Inferior parietal cortex (tissue), 1 donor: ENCODE data around the gene HAGH.
"Not testable (repeated sequence)": the region's sequence is repeated elsewhere in the genome, so short reads cannot be mapped to it uniquely, and the experiment has no call there.

ENCODE experiments used
- DNase-seq: peaks from one replicate; pipeline ENCODE4 v3.0.0-alpha.2; 2016; ENCODE audit errors: extremely low spot score

The HAGH gene

DNA sequence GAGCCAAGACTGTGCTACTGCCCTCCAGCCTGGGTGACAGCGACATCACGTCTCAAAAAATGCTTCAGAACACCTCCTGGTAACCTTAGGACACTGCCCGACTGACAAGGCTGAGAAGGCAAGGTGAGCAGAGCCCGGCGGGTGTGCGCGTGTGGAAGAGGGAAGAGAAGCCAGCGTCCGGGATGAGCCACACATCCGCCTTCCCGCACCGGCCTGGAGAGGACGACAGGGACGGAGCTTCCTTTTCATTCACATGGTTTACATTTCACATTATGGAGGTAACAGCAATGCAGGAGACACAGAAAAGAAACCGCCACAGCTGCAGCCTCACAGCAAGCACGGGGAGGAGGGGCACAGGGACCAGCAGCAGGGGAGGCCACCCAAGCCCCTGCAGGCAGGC lies 16.5 kb downstream of the HAGH start:
- no peak for DNase-seq

- no peak for DNase-seq
These were observed 17.3 kb downstream of the HAGH start for GRCh38 chr16:1809281-1809801.

- no peak for DNase-seq
These were observed 17.9 kb downstream of the HAGH start for GRCh38 chr16:1808691-1809090.

DNA sequence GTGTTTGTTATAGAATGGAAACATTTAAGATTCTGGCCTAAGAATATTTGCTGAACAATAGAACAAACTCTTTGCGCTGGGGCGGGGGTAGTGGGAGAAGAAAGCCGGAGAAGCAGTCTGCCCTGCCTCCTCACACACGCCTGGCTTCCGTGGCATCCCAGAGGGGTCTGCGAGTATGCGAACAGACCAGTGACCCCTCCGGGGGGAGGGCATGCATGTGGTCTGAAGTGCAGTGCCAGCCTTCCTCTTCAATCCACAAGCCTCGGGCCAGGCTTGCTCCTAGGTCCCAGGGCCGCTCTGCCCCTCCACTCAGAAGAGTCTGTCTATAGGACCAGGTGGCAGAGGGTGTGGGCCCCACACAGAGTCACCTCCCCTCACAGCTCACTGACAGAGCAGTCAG lies 19.0 kb downstream of the HAGH start:
- DNase-seq: no peak

GRCh38 chr16:1800701-1801100 lies 25.9 kb downstream of the HAGH start:
- no peak for DNase-seq

DNA sequence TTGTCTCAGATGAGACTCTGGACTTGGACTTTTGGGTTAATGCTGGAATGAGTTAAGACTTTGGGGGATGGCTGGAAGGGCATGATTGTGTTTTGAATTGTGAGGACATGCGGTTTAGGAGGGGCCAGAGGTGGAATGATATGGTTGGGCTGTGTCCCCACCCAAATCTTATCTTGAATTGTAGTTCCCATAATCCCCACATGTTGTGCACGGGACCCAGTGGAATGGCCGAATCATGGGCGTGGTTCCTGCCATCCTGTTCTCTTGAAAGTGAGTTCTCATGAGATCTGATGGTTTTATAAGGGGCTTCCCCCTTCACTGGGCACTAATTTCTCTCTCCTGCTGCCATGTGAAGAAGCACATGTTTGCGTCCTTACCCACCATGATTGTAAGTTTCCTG lies 27.4 kb downstream of the HAGH start:
- DNase-seq: not testable (repeated sequence)

DNA sequence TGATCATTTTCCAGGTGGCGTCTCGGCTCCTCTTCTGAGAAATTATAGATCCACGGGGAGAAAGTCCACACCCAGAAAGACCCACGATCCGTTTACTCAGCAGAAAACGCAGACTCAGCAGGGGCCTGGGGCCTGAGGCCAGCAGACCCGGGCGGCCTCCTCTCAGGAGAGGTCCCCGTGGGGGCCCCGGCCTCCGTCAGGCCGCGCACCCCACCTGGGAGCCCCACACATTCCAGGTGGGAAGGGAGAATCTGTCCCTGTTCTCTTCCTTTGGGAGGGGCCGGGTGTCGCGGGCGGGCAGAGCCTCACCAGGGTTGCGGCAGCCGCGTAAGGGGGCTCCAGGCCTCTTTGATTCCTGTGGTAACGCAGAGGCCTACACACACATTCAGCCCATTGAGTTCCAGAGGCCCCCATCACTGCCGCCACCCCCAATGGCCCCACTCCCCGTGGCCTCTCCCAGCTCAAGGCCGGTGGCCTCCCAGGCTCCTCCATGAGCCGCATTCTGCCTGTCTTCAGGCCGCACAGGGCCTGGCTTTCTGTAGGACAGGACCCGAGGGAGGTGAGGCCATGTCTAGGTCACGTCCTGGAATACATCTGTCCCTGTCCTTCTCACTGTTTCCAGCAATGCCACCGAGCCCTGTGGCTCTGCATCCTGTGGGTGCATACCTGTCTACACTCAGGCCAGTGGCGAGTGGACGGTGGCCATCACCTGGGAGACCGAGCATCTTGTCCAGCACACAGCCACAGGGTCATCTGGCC lies 31.5 kb downstream of the HAGH start:
- no peak for DNase-seq

DNA sequence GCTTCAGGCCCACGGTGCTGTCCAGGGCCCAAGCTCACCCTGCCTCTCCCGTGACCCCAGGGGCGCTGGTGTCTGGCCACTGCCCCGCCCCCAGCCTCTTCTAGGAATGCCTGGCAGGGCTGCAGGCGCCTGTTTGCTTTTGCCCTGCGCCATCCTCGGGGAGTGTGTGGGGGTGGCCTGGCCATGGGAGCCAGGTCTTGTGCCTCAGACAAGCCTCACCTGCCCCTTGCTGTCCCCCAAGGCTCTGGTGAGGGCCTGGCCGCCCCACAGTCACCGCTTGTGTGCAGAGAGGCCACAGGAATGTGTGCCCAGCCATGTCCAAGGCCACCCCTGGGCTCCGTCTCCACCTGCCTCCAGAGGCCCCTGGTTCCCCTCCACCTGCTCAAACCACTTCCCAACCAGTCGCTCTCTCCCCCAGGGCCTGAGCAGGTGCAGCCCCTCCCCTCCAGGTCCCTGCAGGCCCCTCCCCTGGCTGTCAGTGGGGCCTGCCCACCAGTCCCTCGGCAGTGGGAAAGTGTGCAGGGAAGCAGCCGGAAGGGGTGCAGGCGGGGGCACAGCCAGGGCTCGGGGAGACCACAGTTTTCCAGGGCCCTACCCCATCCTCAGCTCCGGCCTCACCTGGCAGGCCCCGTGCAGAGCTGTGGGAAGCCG lies 32.3 kb downstream of the HAGH start:
- no peak for DNase-seq

DNA sequence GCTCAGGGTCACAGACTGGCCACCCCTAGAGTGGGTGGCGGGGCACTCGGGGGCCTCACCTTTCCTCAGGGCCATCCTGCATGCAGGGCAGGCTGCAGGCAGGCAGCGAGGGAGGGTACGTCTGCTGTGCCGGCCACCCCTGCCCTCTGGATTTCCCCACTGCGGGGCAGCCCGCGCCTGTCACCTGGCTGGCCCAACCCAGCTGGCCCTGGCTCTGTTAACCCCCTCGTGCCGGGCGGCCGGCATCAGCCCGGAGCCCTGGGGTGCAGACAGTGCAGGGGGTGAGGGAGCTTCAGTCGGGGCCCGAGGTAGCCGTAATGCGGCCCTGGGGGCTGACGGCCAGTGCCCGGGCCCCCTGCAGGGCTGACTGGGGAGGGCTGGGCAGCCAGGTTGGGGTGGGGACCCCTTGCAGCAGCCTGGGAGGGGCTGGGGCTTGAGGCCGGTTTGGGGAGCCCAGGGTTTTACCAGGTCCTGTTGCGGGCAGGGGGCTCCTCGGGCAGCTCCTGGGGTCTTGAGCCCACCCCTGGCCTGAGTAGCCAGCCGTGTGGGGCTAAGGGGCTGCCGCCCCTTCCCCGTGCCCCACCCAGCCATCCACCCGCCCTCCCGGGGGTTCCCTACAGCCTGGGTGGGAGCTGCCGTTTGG lies 32.9 kb downstream of the HAGH start, which contains the start of gene IGFALS:
Gene IGFALS (minus strand): TSS at position 128 of the 643 bp plus-strand sequence. CDS start 53 bp downstream, at position 75.
- DNase-seq: no peak

DNA sequence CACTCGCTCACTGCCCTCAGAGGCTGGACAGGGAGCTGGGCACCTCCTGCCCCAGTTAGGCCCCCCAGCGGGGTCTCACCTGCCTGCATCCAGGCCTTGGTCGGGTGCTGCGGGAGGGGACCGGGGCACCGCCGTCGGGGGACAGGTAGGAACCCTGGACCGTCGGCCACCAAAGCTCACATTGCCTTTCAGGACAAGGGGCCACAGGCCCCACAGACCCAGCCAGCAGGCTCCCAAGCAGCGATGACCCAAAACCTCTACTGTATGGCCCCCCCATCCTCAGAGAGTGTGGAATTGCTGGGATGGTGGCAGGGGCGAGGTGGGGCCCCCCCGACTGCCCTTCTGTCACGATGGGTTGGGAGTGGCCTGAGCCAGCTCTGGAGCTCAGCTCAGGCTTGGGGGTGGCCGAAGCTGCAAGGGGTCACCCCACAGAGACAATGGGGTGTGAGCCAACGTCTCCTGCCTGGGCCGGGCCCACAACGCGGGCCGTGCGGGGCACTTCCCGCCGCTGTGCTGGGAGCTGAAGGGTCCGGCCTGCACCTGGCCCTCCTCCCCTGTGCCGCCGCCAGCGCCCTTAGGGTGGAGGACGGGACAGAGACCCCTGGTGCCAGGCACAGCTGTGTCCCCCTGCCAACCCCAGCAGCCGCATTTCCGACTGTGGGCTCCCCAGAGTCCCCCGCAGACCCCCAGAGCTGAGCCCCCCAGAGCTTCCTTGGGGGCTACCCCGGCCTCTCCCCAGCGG lies 33.6 kb downstream of the HAGH start:
- no peak for DNase-seq

GRCh38 chr16:1791943-1792812 lies 34.4 kb downstream of the HAGH start:
- DNase-seq: no peak

- DNase-seq: no peak
These were observed 35.2 kb downstream of the HAGH start for GRCh38 chr16:1791256-1791942.

- no peak for DNase-seq
These were observed 35.9 kb downstream of the HAGH start for GRCh38 chr16:1790611-1791255.

DNA sequence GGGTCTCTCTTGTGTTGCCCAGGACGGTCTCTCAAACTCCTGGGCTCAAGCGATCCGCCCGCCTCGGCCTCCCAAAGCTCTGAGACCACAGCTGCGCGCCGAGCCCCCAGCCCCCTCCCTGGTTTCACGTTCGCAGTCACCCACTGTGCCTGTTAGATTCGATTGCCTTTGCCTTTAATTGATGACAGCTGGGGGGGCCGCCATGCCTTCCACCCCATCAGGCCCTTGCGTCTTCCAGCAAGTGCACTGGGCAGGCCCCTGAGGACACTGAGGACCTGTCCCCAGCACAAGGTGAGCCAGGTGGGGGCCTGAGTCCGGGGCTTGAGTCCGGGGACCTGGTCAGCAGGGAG lies 36.4 kb downstream of the HAGH start:
- DNase-seq: no peak

GRCh38 chr16:1789643-1790045 lies 37.0 kb downstream of the HAGH start:
- DNase-seq: no peak

DNA sequence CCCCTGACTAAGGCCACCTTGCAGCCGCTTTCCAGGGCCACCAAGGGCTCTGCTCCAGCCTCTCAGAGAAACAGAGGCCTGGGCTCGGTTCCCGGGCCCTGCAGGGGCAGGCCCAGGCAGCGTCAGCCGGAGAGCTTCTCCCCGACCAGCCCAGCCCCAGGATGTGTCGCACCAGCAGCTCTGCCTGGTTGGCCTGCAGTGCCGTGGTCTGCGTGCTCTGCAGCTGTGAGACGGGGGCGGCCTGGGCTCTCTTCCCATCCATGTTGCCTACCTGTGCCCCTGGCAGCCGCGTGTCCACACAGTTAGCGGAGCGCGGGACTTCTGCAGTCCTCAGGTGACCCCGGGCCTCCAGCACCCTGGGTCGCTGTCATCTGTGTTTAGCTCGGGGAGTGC lies 37.9 kb downstream of the HAGH start:
- no peak for DNase-seq

- DNase-seq: no peak
These were observed 38.4 kb downstream of the HAGH start for GRCh38 chr16:1788095-1788707.

DNA sequence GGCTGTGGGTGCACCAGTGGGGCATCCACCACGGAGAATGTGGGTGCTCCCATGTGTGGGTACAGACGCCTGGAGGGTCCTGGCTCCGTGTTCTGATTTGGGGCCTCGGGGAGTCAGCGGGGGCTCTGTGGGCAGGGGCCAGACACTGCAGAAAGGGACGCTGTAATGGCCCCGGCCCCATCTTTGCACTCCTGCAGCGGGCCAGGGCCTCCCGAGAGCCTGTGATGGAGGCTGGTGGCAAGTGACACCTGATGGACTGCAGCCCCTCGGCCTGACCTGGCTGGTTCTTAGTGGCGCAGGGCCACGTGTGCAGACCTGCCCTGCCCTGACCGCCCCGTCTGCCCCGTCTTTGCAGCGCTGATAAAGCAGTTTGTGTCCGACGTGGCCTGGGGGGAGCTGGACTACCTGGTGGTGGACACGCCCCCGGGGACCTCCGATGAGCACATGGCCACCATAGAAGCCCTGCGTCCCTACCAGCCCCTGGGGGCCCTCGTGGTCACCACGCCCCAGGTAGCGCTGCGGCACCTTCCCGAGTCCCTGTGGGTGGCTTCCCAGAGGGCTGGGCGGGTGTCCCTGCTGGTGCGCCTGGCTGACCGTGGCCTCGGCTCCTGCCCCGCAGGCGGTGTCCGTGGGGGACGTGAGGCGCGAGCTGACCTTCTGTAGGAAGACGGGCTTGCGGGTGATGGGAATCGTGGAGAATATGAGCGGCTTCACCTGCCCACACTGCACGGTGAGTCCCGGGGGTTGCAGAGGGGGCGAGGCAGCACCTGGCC lies 39.1 kb downstream of the HAGH start:
- DNase-seq: no peak

GRCh38 chr16:1787056-1787321 lies 39.6 kb downstream of the HAGH start:
- no peak for DNase-seq
